Neural progenitor cell (in vitro differentiated cells): ENCODE results near the gene CTDP1. TPM values are rescaled to one million over a fixed set of nuclear protein-coding genes. Genes with fewer than 3 reads are reported as not detected.

ENCODE experiments used
- DNase-seq: peaks from one replicate; pipeline ENCODE4 v3.0.0-alpha.2; 2016; ENCODE audit warnings: low spot score
- H2AFZ ChIP-seq: fragments of 200-600 bp; sonication (generic); replicated peaks from 2 replicates; pipeline ENCODE4 v1.6.1; 2016; ENCODE audit warnings: antibody characterized with exemption
- H3F3A ChIP-seq: fragments of 200-600 bp; sonication (generic); 2 replicates; pipeline ENCODE4 v1.6.1; 2016; ENCODE audit warnings: antibody characterized with exemption, low read depth
- H3K27ac ChIP-seq: fragments of 200-600 bp; sonication (generic); 2 replicates; pipeline ENCODE4 v1.5.1; 2016; ENCODE audit warnings: mild to moderate bottlenecking
- H3K27me3 ChIP-seq: fragments of 200-600 bp; sonication (generic); 2 replicates; pipeline ENCODE4 v1.6.1; 2016; ENCODE audit warnings: mild to moderate bottlenecking, moderate library complexity
- H3K36me3 ChIP-seq: fragments of 200-600 bp; sonication (generic); 2 replicates; pipeline ENCODE4 v1.5.1; 2016
- H3K4me1 ChIP-seq: fragments of 200-600 bp; sonication (generic); 2 replicates; pipeline ENCODE4 v1.6.1; 2016; ENCODE audit warnings: mixed run types
- H3K4me2 ChIP-seq: fragments of 200-600 bp; sonication (generic); 2 replicates; pipeline ENCODE4 v1.6.1; 2016
- H3K4me3 ChIP-seq: fragments of 200-600 bp; sonication (generic); 2 replicates; pipeline ENCODE4 v1.5.1; 2016
- H3K79me2 ChIP-seq: fragments of 200-600 bp; sonication (generic); 2 replicates; pipeline ENCODE4 v1.6.1; 2016; ENCODE audit warnings: low read depth
- H3K9ac ChIP-seq: fragments of 200-600 bp; sonication (generic); 2 replicates; pipeline ENCODE4 v1.6.1; 2016
- H3K9me3 ChIP-seq: fragments of 200-600 bp; sonication (generic); 2 replicates; pipeline ENCODE4 v1.5.1; 2016; ENCODE audit warnings: low read depth
- H4K20me1 ChIP-seq: fragments of 200-600 bp; sonication (generic); 2 replicates; pipeline ENCODE4 v1.6.1; 2016; ENCODE audit warnings: low read depth
- H3K27ac Mint-ChIP-seq: 3 replicates; pipeline ENCODE4 v1.8.0; 2021; ENCODE audit warnings: mixed read lengths
- H3K27me3 Mint-ChIP-seq: 2 replicates; pipeline ENCODE4 v1.8.0; 2022; ENCODE audit warnings: low read depth, mild to moderate bottlenecking, inconsistent platforms, moderate library complexity, mixed read lengths; ENCODE audit not compliant: insufficient read depth
- H3K36me3 Mint-ChIP-seq: 3 replicates; pipeline ENCODE4 v1.8.0; 2021; ENCODE audit warnings: mixed read lengths
- H3K4me1 Mint-ChIP-seq: 3 replicates; pipeline ENCODE4 v1.8.0; 2021; ENCODE audit warnings: mixed read lengths
- H3K4me3 Mint-ChIP-seq: 3 replicates; pipeline ENCODE4 v1.8.0; 2021; ENCODE audit warnings: mild to moderate bottlenecking, moderate library complexity, mixed read lengths
- H3K9me3 Mint-ChIP-seq: 3 replicates; pipeline ENCODE4 v1.8.0; 2020; ENCODE audit warnings: mixed read lengths
- EZH2 ChIP-seq: fragments of 200-600 bp; sonication (generic); IDR thresholded peaks from 2 replicates; pipeline ENCODE4 v1.6.1; 2017; ENCODE audit warnings: antibody characterized with exemption, mild to moderate bottlenecking, moderate library complexity
- EZH2phosphoT487 ChIP-seq: fragments of 200-600 bp; sonication (generic); IDR thresholded peaks from 2 replicates; pipeline ENCODE4 v1.6.1; 2017; ENCODE audit warnings: antibody characterized with exemption
- total RNA-seq: library from RNA; depleted of rRNA; stranded (reverse); fragments of >200 nt; gene quantifications from 2 replicates; pipeline ENCODE4 v1.2.3, GENCODE V29; 2015; ENCODE audit warnings: low replicate concordance
- TF ChIP-seq, protein P1 (sequence below): fragments of 200-600 bp; sonication (generic); IDR thresholded peaks from 2 replicates; pipeline ENCODE4 v1.5.1; 2017; ENCODE audit warnings: antibody characterized with exemption, mild to moderate bottlenecking

The CTDP1 gene
- total RNA-seq, 1 donor from 2014 or later = 11.8 TPM

- peaks cover 3% of the 10 kb centered on the region for H3K36me3 Mint-ChIP-seq
Observed at GRCh38 chr18:79787527-79787864, 107.9 kb downstream of the CTDP1 start.

GRCh38 chr18:79787865-79788733 lies 108.5 kb downstream of the CTDP1 start:
- TF ChIP-seq, protein P1, sequence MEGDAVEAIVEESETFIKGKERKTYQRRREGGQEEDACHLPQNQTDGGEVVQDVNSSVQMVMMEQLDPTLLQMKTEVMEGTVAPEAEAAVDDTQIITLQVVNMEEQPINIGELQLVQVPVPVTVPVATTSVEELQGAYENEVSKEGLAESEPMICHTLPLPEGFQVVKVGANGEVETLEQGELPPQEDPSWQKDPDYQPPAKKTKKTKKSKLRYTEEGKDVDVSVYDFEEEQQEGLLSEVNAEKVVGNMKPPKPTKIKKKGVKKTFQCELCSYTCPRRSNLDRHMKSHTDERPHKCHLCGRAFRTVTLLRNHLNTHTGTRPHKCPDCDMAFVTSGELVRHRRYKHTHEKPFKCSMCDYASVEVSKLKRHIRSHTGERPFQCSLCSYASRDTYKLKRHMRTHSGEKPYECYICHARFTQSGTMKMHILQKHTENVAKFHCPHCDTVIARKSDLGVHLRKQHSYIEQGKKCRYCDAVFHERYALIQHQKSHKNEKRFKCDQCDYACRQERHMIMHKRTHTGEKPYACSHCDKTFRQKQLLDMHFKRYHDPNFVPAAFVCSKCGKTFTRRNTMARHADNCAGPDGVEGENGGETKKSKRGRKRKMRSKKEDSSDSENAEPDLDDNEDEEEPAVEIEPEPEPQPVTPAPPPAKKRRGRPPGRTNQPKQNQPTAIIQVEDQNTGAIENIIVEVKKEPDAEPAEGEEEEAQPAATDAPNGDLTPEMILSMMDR = no peak
- TF ChIP-seq EZH2phosphoT487 (peak; percentile 90), EZH2 (peak; percentile 96)
- Mint-ChIP-seq H3K27ac (no peak overlapping the region), H3K27me3 (peaks cover 44% of the 10 kb centered on the region), H3K36me3 (peaks cover 3% of the 10 kb centered on the region), H3K4me3 (peak overlapping the region; percentile 69), H3K9me3 (peaks cover 6% of the 10 kb centered on the region), H3K4me1 (peaks cover 5% of the 10 kb centered on the region)
- Histone ChIP-seq H3K27ac (no peak overlapping the region), H3K9ac (no peak overlapping the region), H3K4me3 (peak overlapping the region; percentile 40), H3F3A (peaks cover 7% of the 10 kb centered on the region), H3K4me1 (peaks cover 4% of the 10 kb centered on the region), H3K79me2 (no peaks in the 10 kb centered on the region), H3K27me3 (peaks cover 97% of the 10 kb centered on the region), H3K9me3 (no peaks in the 10 kb centered on the region), H3K4me2 (peak overlapping the region; percentile 81), H2AFZ (peak overlapping the region; percentile 93), H4K20me1 (no peaks in the 10 kb centered on the region), H3K36me3 (no peaks in the 10 kb centered on the region)
- DNase-seq = peak; percentile 45

More at GRCh38 chr18:79787527-79787864, 107.9 kb downstream of the CTDP1 start:
- peaks cover 44% of the 10 kb centered on the region for H3K27me3 Mint-ChIP-seq
- no peaks in the 10 kb centered on the region for H3K36me3 ChIP-seq
- H3K27ac Mint-ChIP-seq = no peak overlapping the region
- no peak overlapping the region for H3K9ac ChIP-seq
- no peaks in the 10 kb centered on the region for H4K20me1 ChIP-seq
- DNase-seq = no peak
- H3K9me3 Mint-ChIP-seq = peaks cover 6% of the 10 kb centered on the region
- TF ChIP-seq, protein P1 = no peak
- no peak for TF ChIP-seq EZH2
- no peak for TF ChIP-seq EZH2phosphoT487
- H3K4me2 ChIP-seq = peak overlapping the region; percentile 81
- no peaks in the 10 kb centered on the region for H3K9me3 ChIP-seq
- H3K4me3 ChIP-seq = peak overlapping the region; percentile 40
- peaks cover 91% of the 10 kb centered on the region for H3K27me3 ChIP-seq
- H2AFZ ChIP-seq = peak overlapping the region; percentile 93
- H3K4me1 ChIP-seq = peaks cover 4% of the 10 kb centered on the region
- H3K4me3 Mint-ChIP-seq = peak overlapping the region; percentile 69
- H3K27ac ChIP-seq = no peak overlapping the region
- H3K79me2 ChIP-seq = no peaks in the 10 kb centered on the region
- peaks cover 7% of the 10 kb centered on the region for H3F3A ChIP-seq
- H3K4me1 Mint-ChIP-seq = peaks cover 5% of the 10 kb centered on the region

GRCh38 chr18:79788734-79789085 lies 109.1 kb downstream of the CTDP1 start:
- TF ChIP-seq EZH2 = no peak
- TF ChIP-seq, protein P1 = peak; percentile 33
- Mint-ChIP-seq H3K27me3 (peaks cover 44% of the 10 kb centered on the region), H3K27ac (no peak overlapping the region), H3K9me3 (peaks cover 6% of the 10 kb centered on the region), H3K4me1 (peaks cover 5% of the 10 kb centered on the region), H3K4me3 (peak overlapping the region; percentile 55), H3K36me3 (peaks cover 3% of the 10 kb centered on the region)
- no peaks in the 10 kb centered on the region for H4K20me1 ChIP-seq
- H3K4me1 ChIP-seq = peaks cover 4% of the 10 kb centered on the region
- no peaks in the 10 kb centered on the region for H3K36me3 ChIP-seq
- H3K9ac ChIP-seq = no peak overlapping the region
- peak overlapping the region; percentile 93 for H2AFZ ChIP-seq
- no peak overlapping the region for H3K27ac ChIP-seq
- H3K4me2 ChIP-seq = peak overlapping the region; percentile 81
- peaks cover 100% of the 10 kb centered on the region for H3K27me3 ChIP-seq
- H3K9me3 ChIP-seq = no peaks in the 10 kb centered on the region
- peak; percentile 49 for DNase-seq
- H3K4me3 ChIP-seq = peak overlapping the region; percentile 40
- H3F3A ChIP-seq = peaks cover 7% of the 10 kb centered on the region
- H3K79me2 ChIP-seq = no peaks in the 10 kb centered on the region
